Glutamatergic neuron (in vitro differentiated cells): Measurements from ENCODE around the gene UBAP2. TPM values are rescaled to one million over a fixed set of nuclear protein-coding genes. Genes with fewer than 3 reads are reported as not detected.

Source experiments
- DNase-seq: peaks from one replicate; pipeline ENCODE4 v3.0.0; 2022
- H3K27ac Mint-ChIP-seq: one replicate; pipeline ENCODE4 v1.8.0; 2020; ENCODE audit warnings: mild to moderate bottlenecking, mixed read lengths, inconsistent platforms; ENCODE audit not compliant: unreplicated experiment
- H3K27me3 Mint-ChIP-seq: one replicate; pipeline ENCODE4 v1.8.0; 2020; ENCODE audit warnings: mild to moderate bottlenecking, moderate library complexity, mixed read lengths, inconsistent platforms; ENCODE audit not compliant: unreplicated experiment
- H3K36me3 Mint-ChIP-seq: one replicate; pipeline ENCODE4 v1.8.0; 2020; ENCODE audit warnings: mild to moderate bottlenecking, mixed read lengths, inconsistent platforms; ENCODE audit not compliant: unreplicated experiment
- H3K4me1 Mint-ChIP-seq: one replicate; pipeline ENCODE4 v1.8.0; 2020; ENCODE audit warnings: mild to moderate bottlenecking, low read depth, mixed read lengths, inconsistent platforms; ENCODE audit not compliant: unreplicated experiment
- H3K4me3 Mint-ChIP-seq: one replicate; pipeline ENCODE4 v1.8.0; 2020; ENCODE audit warnings: mild to moderate bottlenecking, mixed read lengths, inconsistent platforms; ENCODE audit not compliant: unreplicated experiment
- H3K9me3 Mint-ChIP-seq: one replicate; pipeline ENCODE4 v1.8.0; 2020; ENCODE audit warnings: mild to moderate bottlenecking, moderate library complexity, mixed read lengths, inconsistent platforms; ENCODE audit not compliant: unreplicated experiment
- CTCF ChIP-seq: fragments of 200-600 bp; sonication (generic); IDR thresholded peaks from one replicate; pipeline ENCODE4 v1.5.0; 2021; ENCODE audit not compliant: partially characterized antibody, unreplicated experiment
- total RNA-seq: library from RNA; stranded (reverse); fragmentation: NEBNext Ultra II Directional; extraction: Animal tissue kit (Norgen Biotek cat#: 25700); gene quantifications from one replicate; pipeline ENCODE4 v1.2.1, GENCODE V29; 2021; ENCODE audit not compliant: unreplicated experiment

The UBAP2 gene
- total RNA-seq, 1 donor from 2014 or later, result 65.1 TPM

GRCh38 chr9:33880211-33881089, 168.2 kb downstream of the UBAP2 start:
- no peak for DNase-seq
- Mint-ChIP-seq H3K4me1 (peaks cover 19% of the 10 kb centered on the region), H3K27me3 (peaks cover 3% of the 10 kb centered on the region), H3K9me3 (peaks cover 8% of the 10 kb centered on the region), H3K27ac (peak overlapping the region; percentile 22), H3K36me3 (no peaks in the 10 kb centered on the region), H3K4me3 (no peak overlapping the region)
- TF ChIP-seq CTCF, result no peak

GRCh38 chr9:33878691-33879366, 169.9 kb downstream of the UBAP2 start:
- Mint-ChIP-seq H3K36me3 (no peaks in the 10 kb centered on the region), H3K27ac (no peak overlapping the region), H3K4me3 (no peak overlapping the region), H3K27me3 (peaks cover 3% of the 10 kb centered on the region), H3K9me3 (peaks cover 8% of the 10 kb centered on the region), H3K4me1 (peaks cover 12% of the 10 kb centered on the region)
- no peak for TF ChIP-seq CTCF
- no peak for DNase-seq

- Mint-ChIP-seq H3K27me3 (peaks cover 3% of the 10 kb centered on the region), H3K4me1 (peaks cover 12% of the 10 kb centered on the region), H3K9me3 (peaks cover 8% of the 10 kb centered on the region), H3K36me3 (no peaks in the 10 kb centered on the region), H3K4me3 (no peak overlapping the region), H3K27ac (no peak overlapping the region)
- DNase-seq, result no peak
- TF ChIP-seq CTCF, result no peak
Measured at GRCh38 chr9:33877727-33878489, 170.8 kb downstream of the UBAP2 start.

Other genes starting within 250 kb of the UBAP2 start
- 90.1 TPM for gene UBE2R2, start 231.7 kb downstream of the UBAP2 start, total RNA-seq
- gene DCAF12, start 77.8 kb upstream of the UBAP2 start, total RNA-seq, result 37.9 TPM
- 28.4 TPM for gene UBAP1, start 130.2 kb upstream of the UBAP2 start, total RNA-seq